ENCODE data around the gene PDGFD. TPM values are rescaled to one million over a fixed set of nuclear protein-coding genes. Genes with fewer than 3 reads are reported as not detected.

Gene PDGFD
- total RNA-seq, 6 experiments from 2014 or later: 0.37 to 0.69 (median 0.42) TPM

DNA sequence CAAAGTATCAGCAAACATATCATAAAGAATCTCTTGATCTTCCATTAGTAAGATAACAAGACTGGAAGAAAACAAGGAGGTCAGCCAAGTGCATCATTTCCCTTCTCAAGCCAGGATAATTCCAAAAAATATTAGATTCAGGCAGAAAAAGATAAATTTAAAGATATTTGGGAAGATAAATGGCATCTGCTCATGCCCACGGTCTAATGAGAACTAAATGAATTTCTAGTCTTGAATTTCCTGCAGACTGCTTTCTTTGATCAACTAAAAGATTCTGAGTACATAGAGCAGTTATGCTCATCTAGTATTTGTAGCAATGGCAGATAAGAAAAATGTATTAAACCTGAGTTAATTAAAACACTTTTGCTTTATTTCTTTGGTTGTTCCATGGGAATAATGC, 96.4 kb downstream of the PDGFD start:
- Mint-ChIP-seq H3K9me3 (no peaks in the 10 kb centered on the region), H3K4me3 (no peak overlapping the region), H3K36me3 (ENCODE audit: low read depth) (no peaks in the 10 kb centered on the region), H3K27me3 (ENCODE audit: insufficient read depth) (peaks cover 3% of the 10 kb centered on the region; the same call in 1 of the 2 replicates), H3K4me1 (ENCODE audit: low read depth) (no peaks in the 10 kb centered on the region), H3K27ac (no peak overlapping the region)
- TF ChIP-seq, protein P1, sequence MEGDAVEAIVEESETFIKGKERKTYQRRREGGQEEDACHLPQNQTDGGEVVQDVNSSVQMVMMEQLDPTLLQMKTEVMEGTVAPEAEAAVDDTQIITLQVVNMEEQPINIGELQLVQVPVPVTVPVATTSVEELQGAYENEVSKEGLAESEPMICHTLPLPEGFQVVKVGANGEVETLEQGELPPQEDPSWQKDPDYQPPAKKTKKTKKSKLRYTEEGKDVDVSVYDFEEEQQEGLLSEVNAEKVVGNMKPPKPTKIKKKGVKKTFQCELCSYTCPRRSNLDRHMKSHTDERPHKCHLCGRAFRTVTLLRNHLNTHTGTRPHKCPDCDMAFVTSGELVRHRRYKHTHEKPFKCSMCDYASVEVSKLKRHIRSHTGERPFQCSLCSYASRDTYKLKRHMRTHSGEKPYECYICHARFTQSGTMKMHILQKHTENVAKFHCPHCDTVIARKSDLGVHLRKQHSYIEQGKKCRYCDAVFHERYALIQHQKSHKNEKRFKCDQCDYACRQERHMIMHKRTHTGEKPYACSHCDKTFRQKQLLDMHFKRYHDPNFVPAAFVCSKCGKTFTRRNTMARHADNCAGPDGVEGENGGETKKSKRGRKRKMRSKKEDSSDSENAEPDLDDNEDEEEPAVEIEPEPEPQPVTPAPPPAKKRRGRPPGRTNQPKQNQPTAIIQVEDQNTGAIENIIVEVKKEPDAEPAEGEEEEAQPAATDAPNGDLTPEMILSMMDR (IDR thresholded peaks at IDR 0.05): no peak
- DNase-seq: no peak

DNA sequence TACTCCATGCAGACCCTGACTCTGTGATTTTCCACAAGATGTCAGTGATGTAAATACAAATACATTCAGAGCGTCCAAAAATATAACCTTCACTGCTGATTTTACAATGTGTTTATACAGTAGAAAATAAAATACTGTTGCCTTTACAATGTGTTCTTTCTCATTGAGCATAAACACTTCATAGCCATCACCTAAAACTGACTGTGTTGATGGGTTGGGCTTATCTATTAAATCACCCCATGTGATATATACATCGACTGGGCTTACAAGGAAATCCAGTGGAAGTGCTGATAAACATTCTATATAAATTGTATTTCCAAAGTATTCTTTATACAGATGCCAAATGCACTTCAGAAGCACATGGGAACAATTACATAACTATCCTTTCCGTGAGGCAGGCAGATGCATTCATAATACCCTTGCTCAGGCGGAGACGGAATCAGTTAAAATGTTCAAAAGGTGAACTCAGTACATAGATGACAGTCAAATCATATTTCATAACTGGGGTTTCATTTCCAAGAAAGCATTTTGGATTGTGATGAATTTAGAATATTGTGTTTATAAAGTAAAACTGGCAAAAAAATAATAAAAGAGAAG, 99.8 kb downstream of the PDGFD start:
- TF ChIP-seq, protein P1 (IDR thresholded peaks at IDR 0.05): no peak
- H3K4me3 Mint-ChIP-seq: no peak overlapping the region
- H3K4me1 Mint-ChIP-seq (ENCODE audit: low read depth): no peaks in the 10 kb centered on the region
- H3K27me3 Mint-ChIP-seq (ENCODE audit: insufficient read depth): peaks cover 3% of the 10 kb centered on the region; the same call in 1 of the 2 replicates
- H3K9me3 Mint-ChIP-seq: no peaks in the 10 kb centered on the region
- DNase-seq: no peak
- H3K27ac Mint-ChIP-seq: no peak overlapping the region
- no peaks in the 10 kb centered on the region for H3K36me3 Mint-ChIP-seq (ENCODE audit: low read depth)

DNA sequence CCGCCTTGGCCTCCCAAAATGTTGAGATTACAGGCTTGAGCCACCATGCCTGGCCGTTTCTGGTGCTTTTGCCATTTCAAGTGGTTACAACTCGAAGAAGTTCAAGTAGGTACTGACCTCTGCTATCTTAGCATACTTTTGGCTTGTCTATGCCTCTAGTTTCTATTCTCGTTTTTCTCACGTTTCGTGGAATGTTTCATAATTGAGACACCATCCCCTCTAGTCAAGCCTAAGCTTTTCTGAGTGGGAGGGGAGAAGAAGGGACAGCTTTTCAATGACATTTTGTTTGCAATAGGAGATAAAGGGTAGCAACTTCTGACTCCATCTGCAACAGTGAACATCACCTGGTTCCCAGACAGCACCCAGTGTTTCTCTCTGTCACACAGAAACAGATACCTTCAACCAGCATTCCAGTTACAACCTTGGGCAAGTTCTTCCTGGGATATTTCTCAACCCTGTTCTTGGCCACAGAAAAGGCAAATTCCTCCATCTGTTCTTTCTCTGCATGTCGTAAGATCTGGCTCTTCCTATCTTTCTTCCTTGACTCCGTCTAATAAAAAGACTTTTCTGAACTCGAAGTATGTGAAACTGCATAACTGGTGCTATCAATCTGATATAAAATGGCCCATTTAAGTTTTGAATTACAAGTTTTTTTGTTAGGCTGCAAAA, 102.0 kb downstream of the PDGFD start:
- H3K4me3 Mint-ChIP-seq: no peak overlapping the region
- H3K4me1 Mint-ChIP-seq (ENCODE audit: low read depth): no peaks in the 10 kb centered on the region
- TF ChIP-seq, protein P1 (IDR thresholded peaks at IDR 0.05): no peak
- no peak overlapping the region for H3K27ac Mint-ChIP-seq
- H3K9me3 Mint-ChIP-seq: no peaks in the 10 kb centered on the region
- DNase-seq: no peak
- peaks cover 3% of the 10 kb centered on the region; the same call in 1 of the 2 replicates for H3K27me3 Mint-ChIP-seq (ENCODE audit: insufficient read depth)
- H3K36me3 Mint-ChIP-seq (ENCODE audit: low read depth): no peaks in the 10 kb centered on the region

DNA sequence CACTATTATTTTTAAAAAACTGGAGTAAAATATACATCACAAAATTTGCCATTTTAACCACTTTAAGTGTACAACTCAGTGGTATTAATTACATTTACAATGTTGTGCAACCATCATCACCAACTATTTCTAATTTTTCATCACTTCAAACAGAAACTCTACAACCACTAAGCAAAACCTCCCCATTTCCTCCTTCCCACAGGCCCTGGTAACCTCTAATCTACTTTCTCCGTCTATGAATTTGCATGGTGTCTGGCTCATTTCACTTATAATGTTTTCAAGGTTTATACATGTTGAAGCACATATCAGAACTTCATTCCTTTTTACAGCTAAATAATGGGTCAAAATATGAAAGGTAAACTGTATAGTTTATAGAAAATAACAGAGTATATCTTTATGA, 103.1 kb downstream of the PDGFD start:
- Mint-ChIP-seq H3K9me3 (no peaks in the 10 kb centered on the region), H3K4me3 (no peak overlapping the region), H3K4me1 (ENCODE audit: low read depth) (no peaks in the 10 kb centered on the region), H3K27me3 (ENCODE audit: insufficient read depth) (peaks cover 3% of the 10 kb centered on the region; the same call in 1 of the 2 replicates), H3K36me3 (ENCODE audit: low read depth) (no peaks in the 10 kb centered on the region), H3K27ac (no peak overlapping the region)
- TF ChIP-seq, protein P1 (IDR thresholded peaks at IDR 0.05): no peak
- no peak for DNase-seq

DNA sequence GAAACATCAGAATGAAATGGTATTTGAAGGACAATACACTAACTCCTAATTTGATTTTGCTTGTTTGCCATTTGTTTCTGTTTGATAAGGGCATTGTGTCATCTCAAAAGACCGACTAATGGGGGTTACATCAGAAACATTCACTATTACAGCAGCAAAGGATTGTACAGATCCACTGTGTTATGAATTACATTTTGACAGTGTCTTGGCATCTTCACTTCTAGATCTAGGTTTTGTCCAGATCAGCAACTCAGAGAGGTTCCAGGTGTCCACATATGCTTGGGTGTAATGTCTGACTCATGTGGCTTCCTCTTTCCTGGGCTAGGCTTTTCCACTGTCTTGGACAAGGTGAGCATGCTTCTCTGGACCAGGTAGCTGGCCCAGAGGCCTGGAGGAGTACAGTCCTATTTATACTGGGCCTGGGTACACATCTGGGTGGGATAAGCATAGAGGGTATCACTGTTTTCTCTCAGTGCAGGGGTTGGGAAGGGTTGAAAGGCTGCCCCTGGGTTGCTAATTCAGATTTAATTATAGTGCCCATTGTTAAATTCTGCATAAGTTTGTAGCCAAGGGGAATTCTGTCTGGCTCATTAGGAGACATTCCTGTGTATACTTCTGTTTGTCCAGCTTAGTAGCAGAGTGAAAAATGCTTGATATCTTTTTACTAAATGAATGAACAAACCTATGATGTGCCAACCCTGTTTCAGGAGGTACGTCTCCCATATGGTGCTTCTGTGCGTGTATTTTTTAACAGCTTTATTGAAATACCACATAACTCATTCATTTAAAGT, 103.7 kb downstream of the PDGFD start:
- TF ChIP-seq, protein P1 (IDR thresholded peaks at IDR 0.05): no peak
- Mint-ChIP-seq H3K27me3 (ENCODE audit: insufficient read depth) (peaks cover 3% of the 10 kb centered on the region; the same call in 1 of the 2 replicates), H3K4me3 (no peak overlapping the region), H3K27ac (no peak overlapping the region), H3K4me1 (ENCODE audit: low read depth) (no peaks in the 10 kb centered on the region), H3K9me3 (no peaks in the 10 kb centered on the region), H3K36me3 (ENCODE audit: low read depth) (no peaks in the 10 kb centered on the region)
- DNase-seq: no peak

Measured in HFFc6 (cell line).